ENCODE measurements around the gene IGDCC3. TPM values are rescaled to one million over a fixed set of nuclear protein-coding genes. Genes with fewer than 3 reads are reported as not detected.
A peak's percentile ranks its signal among the peaks of the same experiment; 100 is the strongest.

IGDCC3 gene
- total RNA-seq, 1 donor from 2014 or later: 0.27 TPM

- TF ChIP-seq CTCF (IDR thresholded peaks at IDR 0.05): no peak
- no peak overlapping the region for H3K27ac Mint-ChIP-seq (ENCODE audit: unreplicated experiment)
Measured at GRCh38 chr15:65410036-65410435, 32.2 kb upstream of the IGDCC3 start.

GRCh38 chr15:65409036-65409631 lies 31.3 kb upstream of the IGDCC3 start:
- H3K4me3 Mint-ChIP-seq (ENCODE audit: unreplicated experiment): no peak overlapping the region
- H3K4me1 Mint-ChIP-seq (ENCODE audit: low read depth): peaks cover 62% of the 10 kb centered on the region
- H3K9me3 Mint-ChIP-seq (ENCODE audit: low read depth): no peaks in the 10 kb centered on the region
- H3K36me3 Mint-ChIP-seq (ENCODE audit: low read depth): peaks cover 7% of the 10 kb centered on the region
- TF ChIP-seq CTCF (IDR thresholded peaks at IDR 0.05): no peak
- DNase-seq (ENCODE audit: low spot score): peak; percentile 26
- peak overlapping the region; percentile 90 for H3K27ac Mint-ChIP-seq (ENCODE audit: unreplicated experiment)
- no peaks in the 10 kb centered on the region for H3K27me3 Mint-ChIP-seq (ENCODE audit: low read depth)

More at GRCh38 chr15:65410036-65410435, 32.2 kb upstream of the IGDCC3 start:
- peak; percentile 41 for DNase-seq (ENCODE audit: low spot score)
- Mint-ChIP-seq H3K27me3 (ENCODE audit: low read depth) (no peaks in the 10 kb centered on the region), H3K9me3 (ENCODE audit: low read depth) (no peaks in the 10 kb centered on the region), H3K4me1 (ENCODE audit: low read depth) (peaks cover 71% of the 10 kb centered on the region), H3K36me3 (ENCODE audit: low read depth) (peaks cover 7% of the 10 kb centered on the region), H3K4me3 (ENCODE audit: unreplicated experiment) (no peak overlapping the region)

- peaks cover 55% of the 10 kb centered on the region for H3K4me1 Mint-ChIP-seq (ENCODE audit: low read depth)
Measured at GRCh38 chr15:65408324-65409035, 30.7 kb upstream of the IGDCC3 start.

GRCh38 chr15:65406424-65407000 lies 28.7 kb upstream of the IGDCC3 start:
- TF ChIP-seq CTCF (IDR thresholded peaks at IDR 0.05): no peak
- DNase-seq (ENCODE audit: low spot score): peak; percentile 21

More at GRCh38 chr15:65408324-65409035, 30.7 kb upstream of the IGDCC3 start:
- Mint-ChIP-seq H3K9me3 (ENCODE audit: low read depth) (no peaks in the 10 kb centered on the region), H3K27me3 (ENCODE audit: low read depth) (no peaks in the 10 kb centered on the region), H3K36me3 (ENCODE audit: low read depth) (peaks cover 7% of the 10 kb centered on the region), H3K4me3 (ENCODE audit: unreplicated experiment) (no peak overlapping the region), H3K27ac (ENCODE audit: unreplicated experiment) (peak overlapping the region; percentile 90)
- DNase-seq (ENCODE audit: low spot score): peak; percentile 1
- no peak for TF ChIP-seq CTCF (IDR thresholded peaks at IDR 0.05)

GRCh38 chr15:65405791-65406423 lies 28.1 kb upstream of the IGDCC3 start:
- Mint-ChIP-seq H3K36me3 (ENCODE audit: low read depth) (peaks cover 7% of the 10 kb centered on the region), H3K9me3 (ENCODE audit: low read depth) (no peaks in the 10 kb centered on the region), H3K27me3 (ENCODE audit: low read depth) (no peaks in the 10 kb centered on the region), H3K4me1 (ENCODE audit: low read depth) (peaks cover 49% of the 10 kb centered on the region), H3K4me3 (ENCODE audit: unreplicated experiment) (no peak overlapping the region), H3K27ac (ENCODE audit: unreplicated experiment) (no peak overlapping the region)
- DNase-seq (ENCODE audit: low spot score): peak; percentile 19
- no peak for TF ChIP-seq CTCF (IDR thresholded peaks at IDR 0.05)

More at GRCh38 chr15:65406424-65407000, 28.7 kb upstream of the IGDCC3 start:
- no peak overlapping the region for H3K27ac Mint-ChIP-seq (ENCODE audit: unreplicated experiment)
- peaks cover 46% of the 10 kb centered on the region for H3K4me1 Mint-ChIP-seq (ENCODE audit: low read depth)
- H3K36me3 Mint-ChIP-seq (ENCODE audit: low read depth): peaks cover 7% of the 10 kb centered on the region
- no peaks in the 10 kb centered on the region for H3K27me3 Mint-ChIP-seq (ENCODE audit: low read depth)
- no peaks in the 10 kb centered on the region for H3K9me3 Mint-ChIP-seq (ENCODE audit: low read depth)
- H3K4me3 Mint-ChIP-seq (ENCODE audit: unreplicated experiment): no peak overlapping the region

Measured in chondrocyte (in vitro differentiated cells).